GM21367 (cell line): ENCODE measurements around the gene VPS26A.
"Not testable (repeated sequence)": the region's sequence is repeated elsewhere in the genome, so short reads cannot be mapped to it uniquely, and the experiment has no call there.

Source experiments
- ATAC-seq: cut with Tn5 transposase; IDR thresholded peaks from one replicate; pipeline ENCODE4 v1.9.1; 2021; ENCODE audit not compliant: unreplicated experiment

Gene VPS26A

GRCh38 chr10:69175326-69175725, 51.3 kb downstream of the VPS26A start:
- ATAC-seq: not testable (repeated sequence)

- ATAC-seq: no peak
Measured at GRCh38 chr10:69176823-69177222, 52.8 kb downstream of the VPS26A start.

- peak; percentile 27 for ATAC-seq
Measured at GRCh38 chr10:69179089-69179742, 55.2 kb downstream of the VPS26A start.

GRCh38 chr10:69179743-69180524, 56.0 kb downstream of the VPS26A start, which contains the start of gene SUPV3L1:
SUPV3L1 (plus strand) TSS chr10:69180234; CDS start chr10:69180292, 58 bp downstream.
- ATAC-seq: peak; percentile 75

DNA sequence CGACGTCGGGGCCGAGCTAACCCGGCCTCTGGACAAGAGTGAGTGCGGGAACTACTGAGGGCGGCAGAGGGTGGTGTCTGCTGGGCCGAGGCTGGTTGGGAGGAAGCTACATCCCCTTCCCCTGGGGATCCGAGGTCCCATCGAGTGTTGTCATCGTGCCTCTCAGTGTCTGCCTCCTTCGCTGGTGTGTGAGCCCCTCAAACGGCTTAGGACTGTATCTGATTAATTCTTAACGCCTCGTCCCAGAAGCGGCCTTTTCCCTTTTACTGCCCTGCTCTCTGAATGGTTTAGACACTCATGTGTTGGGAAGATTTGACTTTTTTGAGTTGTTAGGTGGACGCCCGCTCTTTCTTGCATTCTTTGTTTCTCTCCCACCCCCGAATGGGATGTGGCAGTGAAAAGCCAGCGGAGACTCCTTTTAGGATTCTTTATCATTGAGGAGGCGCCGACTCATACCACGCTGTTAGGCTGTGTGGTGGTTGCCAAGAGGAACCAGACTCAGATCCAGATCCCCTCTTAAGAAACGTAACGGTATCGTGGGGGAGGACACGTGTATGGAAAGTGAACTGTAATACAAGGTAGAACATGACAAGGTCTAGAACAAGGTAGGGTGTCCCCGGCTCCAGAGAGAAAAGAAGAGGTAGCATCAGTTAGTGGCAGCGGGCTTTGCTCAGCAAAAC, 56.7 kb downstream of the VPS26A start:
- peak; percentile 21 for ATAC-seq

DNA sequence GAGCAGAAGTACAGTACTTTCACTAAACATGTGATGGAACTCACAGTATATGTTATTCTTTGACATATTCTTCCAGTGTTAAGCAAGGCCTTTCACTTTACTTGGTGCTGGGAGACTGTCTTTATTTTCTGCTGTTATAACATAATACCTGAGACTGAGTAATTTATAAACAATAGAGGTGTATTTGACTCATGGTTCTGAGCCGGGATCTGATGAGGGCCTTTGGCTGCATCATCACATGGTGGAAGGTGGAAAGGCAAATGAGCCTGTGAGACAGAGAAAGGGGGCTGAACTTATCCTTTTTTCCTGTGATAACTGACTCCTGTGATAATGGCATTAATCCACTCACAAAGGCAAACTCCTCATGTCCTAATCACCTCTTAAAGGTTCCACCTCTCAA, 57.5 kb downstream of the VPS26A start:
- no peak for ATAC-seq

- ATAC-seq: no peak
Measured at GRCh38 chr10:69182005-69182404, 58.0 kb downstream of the VPS26A start.

DNA sequence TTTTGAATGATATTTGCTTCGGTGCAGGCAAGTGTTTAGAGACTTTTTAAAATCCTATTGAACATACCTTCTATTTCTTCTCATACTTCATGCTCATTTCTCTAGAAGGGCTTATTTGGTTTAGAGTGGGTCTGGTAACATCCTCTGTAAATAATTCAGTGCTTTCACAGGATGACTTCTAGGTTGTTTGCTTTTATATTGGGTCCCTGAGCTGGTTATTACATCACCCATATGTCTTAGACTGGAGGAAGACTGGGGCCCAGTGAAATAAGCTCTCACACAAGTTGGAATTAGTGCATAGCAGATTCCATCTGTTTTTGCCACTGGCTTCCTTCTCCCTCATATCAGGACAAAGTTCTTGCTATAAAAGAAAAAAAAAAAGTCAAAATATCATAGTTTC, 62.5 kb downstream of the VPS26A start:
- ATAC-seq: no peak

DNA sequence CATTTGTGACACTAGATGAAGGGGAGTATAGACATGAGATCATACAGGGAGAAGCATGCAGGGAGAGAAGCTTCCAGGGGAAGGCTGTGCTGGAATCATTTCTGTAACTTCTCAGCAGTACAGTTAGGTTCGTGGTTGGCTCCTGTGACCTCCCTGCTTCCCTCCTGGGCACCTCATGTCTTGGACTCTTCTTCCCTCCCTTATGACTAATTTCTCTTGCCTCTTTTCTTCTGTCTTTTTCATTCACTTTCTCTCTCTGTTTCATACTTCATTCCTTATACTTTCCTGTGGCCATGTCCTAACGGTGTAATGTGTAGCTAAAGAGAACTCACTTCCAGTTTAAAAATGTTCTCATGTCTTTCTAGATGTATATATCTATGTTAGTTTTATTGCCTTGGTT, 77.1 kb downstream of the VPS26A start:
- ATAC-seq: no peak

DNA sequence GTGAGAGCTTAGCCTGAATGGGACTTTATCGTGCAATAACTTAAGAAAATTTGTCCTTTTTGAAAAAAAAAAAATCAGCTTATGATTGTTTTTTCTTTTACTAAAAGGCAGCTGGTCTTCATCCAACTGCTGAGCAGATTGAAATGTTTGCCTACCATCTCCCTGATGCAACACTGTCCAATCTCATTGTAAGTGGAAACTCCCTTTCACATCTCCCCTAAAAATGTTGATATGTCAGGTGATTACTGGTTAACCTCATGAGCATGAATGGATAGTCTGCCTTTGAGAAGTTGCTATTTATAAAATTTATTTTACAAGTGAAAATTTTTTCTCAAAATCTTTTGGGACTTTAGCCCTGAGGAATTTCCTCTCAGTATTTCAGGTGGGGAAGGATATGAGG, 78.4 kb downstream of the VPS26A start:
- no peak for ATAC-seq

- ATAC-seq: no peak
Measured at GRCh38 chr10:69208761-69209160, 84.8 kb downstream of the VPS26A start.

- ATAC-seq: no peak
Measured at GRCh38 chr10:69209787-69210484, 86.0 kb downstream of the VPS26A start.

GRCh38 chr10:69211104-69211503, 87.1 kb downstream of the VPS26A start:
- ATAC-seq: no peak

DNA sequence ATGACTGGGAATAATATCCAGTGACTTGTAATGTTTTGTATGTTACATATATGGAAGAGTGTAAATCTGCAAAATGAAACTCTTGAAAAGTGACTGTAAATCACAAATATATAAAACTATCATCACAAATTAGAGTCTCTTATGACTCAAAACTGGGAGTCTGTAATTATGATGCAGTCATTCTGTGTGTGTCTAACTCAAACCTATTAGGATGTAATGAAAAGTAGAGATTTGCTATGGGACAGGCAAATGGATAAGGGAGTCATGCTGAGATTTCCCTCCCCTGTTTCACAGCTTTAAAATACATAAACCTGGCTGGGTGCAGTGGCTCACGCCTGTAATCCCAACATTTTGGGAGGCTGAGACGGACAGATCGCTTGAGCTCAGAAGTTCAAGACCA, 87.5 kb downstream of the VPS26A start:
- no peak for ATAC-seq

DNA sequence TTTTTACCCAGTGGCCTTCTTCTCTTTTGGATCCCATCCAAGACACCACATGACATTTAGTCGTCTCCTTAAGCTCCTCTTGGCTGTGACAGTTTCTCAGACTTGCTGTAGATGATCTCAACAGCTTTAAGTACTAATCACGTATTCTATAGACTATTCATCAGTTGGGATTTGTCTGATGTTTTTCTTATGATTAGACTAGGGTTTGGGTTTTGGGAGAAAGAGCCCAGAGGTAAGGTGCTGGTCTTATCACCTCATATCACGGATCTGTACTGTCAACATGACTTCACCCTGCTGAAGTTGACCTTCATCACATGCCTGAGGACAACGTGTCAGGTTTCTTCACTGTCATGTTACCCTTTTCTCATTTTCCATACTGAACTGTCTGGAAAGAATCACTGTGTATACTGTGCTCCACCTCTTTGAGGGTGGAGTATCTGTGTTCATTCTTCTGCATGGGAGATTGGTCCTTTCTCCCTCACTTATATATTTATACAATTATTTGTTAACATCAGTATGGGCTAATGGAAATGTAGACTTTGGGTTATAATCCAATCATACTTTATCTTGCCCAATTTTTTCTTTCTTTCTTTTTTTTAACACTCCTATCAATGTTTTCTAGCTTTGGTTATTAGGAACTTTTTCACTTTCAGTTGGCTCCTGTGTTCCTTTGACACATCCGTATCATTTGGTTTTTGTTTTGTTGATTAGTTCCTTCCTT, 89.8 kb downstream of the VPS26A start:
- no peak for ATAC-seq

- ATAC-seq: no peak
Measured at GRCh38 chr10:69214666-69215131, 90.7 kb downstream of the VPS26A start.

- ATAC-seq: no peak
Measured at GRCh38 chr10:69215405-69216171, 91.6 kb downstream of the VPS26A start.

DNA sequence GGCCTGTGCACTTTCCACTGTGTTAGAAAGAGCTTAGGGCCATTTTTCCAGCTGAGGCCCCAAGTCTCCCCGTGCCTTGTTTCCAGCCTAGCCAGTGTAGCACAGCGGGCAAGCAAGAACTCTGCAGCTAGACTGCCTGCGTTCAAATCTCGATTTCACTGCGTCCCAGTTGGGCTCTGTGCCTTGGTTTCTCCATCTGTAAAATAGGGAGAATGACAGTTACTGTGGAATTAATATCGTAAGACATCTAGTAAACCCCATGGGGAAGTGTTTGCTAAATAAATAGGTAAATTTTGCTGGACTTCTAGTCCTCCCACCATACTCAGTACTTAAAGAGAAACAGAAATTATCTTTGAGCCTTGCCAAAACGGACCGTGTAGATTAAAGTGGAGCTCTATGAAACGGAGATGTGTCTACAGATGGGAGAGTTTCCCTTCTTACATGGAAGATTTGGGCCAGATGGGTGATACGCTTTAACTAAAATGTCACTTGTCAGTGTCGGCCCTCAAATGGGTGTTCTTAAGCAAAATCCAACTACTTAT, 92.7 kb downstream of the VPS26A start:
- ATAC-seq: no peak

- ATAC-seq: no peak
Measured at GRCh38 chr10:69217119-69217754, 93.3 kb downstream of the VPS26A start.
